HL-60/S4 treated with retinoic acid at 250 ng/mL for 4 days and 3 days (cell line): ENCODE data around the gene DBNDD2.

ENCODE experiments used
- in situ Hi-C: fragments of 300-500 bp; cut with MboI; formaldehyde crosslinking; loops from 2 replicates; pipeline ENCODE4 v1.7.0; 2022; ENCODE audit warnings: low sequenced_read_pairs

The DBNDD2 gene

DNA sequence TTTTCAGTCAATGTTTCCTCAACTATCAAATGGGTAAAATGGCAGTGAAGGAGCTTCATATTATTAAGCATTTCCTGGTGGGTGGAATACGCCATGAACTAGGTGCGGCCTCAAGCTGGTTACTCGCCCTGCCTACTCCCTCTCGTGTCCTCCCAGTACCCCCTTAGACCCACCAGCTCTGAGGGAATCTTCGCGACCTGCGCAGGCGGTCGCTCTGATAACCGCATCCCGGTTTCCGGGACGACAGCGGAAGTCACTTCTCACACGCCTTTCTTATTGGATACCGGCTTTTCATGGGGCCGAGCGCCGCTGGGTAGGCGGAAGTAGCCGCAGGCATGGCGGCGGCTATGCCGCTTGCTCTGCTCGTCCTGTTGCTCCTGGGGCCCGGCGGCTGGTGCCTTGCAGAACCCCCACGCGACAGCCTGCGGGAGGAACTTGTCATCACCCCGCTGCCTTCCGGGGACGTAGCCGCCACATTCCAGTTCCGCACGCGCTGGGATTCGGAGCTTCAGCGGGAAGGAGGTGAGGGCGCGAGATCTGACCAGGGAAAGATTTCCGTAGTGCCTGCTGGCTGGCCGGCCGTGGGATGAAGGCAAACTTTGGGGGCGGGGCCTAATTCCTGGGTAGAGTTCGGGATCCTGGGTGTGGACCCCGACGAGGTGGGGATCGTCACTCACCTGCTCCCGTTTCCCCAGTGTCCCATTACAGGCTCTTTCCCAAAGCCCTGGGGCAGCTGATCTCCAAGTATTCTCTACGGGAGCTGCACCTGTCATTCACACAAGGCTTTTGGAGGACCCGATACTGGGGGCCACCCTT lies 7.9 kb downstream of the DBNDD2 start, which contains the start of gene PIGT:
Gene PIGT (plus strand): TSS at position 320 of the 816 bp plus-strand sequence. CDS start 16 bp downstream, at position 336.
- in situ Hi-C loops, result no loop called here

DNA sequence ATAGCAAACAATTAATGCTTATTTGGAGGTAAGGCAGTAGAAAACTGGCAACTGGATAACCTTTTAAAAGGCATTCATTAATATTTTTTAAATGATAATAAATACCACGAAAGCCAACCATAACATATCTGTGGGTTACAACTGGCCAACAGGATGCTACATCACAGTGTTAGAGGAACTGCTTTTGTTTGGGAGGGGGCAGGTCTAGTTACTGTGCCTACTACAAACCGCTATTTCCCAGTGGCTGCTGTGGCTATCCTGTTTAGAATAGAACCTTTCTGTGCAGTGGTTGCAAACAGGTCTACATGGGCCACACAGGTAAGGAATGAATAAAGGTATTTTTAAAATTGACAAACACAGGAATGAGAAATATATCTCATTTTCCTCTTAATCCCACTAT lies 8.8 kb downstream of the DBNDD2 start:
- in situ Hi-C loops, result no loop called here

DNA sequence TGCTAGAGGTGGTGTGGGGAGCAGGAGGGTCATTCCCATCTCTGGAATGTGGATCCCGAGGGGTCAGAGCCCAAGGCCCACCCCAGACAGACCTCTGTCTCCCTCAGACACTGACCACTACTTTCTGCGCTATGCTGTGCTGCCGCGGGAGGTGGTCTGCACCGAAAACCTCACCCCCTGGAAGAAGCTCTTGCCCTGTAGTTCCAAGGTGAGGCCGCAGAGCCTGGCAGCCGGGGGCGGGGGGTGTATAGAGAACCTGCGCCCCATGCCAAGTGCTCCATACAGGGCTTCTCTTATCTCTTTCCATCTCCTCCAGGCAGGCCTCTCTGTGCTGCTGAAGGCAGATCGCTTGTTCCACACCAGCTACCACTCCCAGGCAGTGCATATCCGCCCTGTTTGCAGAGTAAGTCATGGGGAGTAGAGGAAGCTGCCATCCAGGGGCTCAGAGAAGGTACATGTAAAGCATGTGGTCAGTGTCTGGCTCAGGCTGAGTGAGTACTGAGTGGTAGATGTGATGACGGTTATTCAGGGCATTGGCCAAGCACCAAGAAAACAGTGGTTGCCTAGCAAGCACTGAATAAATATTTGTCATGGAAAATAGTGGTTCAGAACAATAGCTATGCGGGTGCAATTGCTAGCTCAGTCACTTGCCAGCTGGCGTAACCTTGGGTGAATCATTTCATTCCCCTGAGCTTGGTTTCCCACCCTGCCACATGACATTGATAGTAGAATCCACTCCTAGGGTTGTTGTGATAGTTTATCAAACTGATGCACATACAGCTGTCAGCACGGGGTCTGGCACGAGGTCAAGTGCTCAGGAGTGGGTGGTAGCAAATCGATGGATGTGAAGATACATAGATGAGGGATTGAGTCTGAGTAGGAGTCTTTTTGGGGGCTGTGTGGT lies 11.4 kb downstream of the DBNDD2 start:
- in situ Hi-C loops, result no loop called here

DNA sequence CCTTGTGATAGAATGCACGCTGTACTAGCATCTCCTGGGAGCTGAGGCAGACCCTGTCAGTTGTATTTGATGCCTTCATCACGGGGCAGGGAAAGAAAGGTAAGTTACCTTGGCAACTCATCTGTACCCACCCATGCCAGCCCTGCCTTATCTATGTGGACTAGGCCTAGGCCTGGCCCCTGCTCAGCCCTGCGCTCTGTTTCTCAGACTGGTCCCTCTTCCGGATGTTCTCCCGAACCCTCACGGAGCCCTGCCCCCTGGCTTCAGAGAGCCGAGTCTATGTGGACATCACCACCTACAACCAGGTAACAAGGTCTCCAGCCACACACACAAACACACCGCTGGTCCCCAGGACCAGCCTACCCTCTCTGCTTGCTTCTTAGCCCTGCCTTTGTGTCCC lies 12.0 kb downstream of the DBNDD2 start:
- in situ Hi-C loops, result no loop called here

DNA sequence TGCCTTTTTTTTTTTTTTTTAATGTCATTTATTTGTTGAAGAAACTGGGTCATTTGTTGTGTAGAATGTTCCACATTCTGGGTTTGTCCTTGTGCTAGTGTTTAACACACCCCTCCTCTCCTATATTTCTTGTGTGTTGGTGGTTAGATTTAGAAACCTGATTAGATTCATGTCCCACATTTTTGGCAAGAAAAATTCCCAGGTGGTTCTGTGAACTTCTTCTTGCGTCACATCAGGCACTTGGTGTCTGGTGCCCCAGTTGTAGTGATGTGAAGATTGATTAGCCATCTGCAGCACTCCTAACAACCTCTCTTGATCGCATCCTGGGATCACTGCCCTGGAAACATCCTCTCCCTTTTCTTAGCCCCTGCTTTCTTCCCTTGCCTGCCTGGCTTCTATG lies 15.6 kb downstream of the DBNDD2 start:
- in situ Hi-C loops, result no loop called here

DNA sequence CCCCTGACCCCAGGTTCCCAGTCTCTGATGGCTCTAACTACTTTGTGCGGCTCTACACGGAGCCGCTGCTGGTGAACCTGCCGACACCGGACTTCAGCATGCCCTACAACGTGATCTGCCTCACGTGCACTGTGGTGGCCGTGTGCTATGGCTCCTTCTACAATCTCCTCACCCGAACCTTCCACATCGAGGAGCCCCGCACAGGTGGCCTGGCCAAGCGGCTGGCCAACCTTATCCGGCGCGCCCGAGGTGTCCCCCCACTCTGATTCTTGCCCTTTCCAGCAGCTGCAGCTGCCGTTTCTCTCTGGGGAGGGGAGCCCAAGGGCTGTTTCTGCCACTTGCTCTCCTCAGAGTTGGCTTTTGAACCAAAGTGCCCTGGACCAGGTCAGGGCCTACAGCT lies 17.5 kb downstream of the DBNDD2 start:
- in situ Hi-C loops, result no loop called here

DNA sequence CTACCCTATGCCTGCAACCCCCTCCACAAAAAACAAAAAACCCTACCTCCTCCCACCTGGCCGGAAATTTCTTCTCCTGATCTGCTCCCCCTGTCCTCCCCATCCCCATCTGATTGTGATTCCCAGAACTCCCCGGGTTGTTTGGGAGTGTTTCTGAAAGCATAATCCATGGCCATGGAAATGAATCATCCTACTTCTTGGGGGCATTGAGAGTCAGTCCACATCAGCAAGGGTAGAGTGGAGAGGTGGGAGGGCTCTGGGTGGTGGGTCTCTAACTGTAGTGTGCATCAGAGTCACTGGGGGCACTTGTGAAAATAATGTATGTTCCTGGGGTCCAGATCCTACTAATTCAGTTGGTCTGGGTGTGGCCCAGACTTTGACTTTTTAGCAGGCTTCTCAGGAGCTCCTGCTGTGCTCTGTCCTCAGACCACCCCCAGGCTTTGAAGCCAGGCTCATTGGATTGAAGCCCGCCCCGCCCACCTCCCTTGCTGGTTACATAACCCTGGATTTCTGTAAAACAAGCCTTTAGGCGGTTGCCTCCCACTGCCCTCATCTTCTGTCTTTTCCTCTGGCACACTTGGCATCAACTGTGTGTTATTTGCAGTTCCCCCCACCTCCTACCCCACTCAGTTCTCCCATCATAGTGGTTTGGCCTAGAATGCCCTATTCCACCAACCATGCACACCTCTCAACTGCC lies 18.4 kb downstream of the DBNDD2 start:
- in situ Hi-C loops, result no loop called here

DNA sequence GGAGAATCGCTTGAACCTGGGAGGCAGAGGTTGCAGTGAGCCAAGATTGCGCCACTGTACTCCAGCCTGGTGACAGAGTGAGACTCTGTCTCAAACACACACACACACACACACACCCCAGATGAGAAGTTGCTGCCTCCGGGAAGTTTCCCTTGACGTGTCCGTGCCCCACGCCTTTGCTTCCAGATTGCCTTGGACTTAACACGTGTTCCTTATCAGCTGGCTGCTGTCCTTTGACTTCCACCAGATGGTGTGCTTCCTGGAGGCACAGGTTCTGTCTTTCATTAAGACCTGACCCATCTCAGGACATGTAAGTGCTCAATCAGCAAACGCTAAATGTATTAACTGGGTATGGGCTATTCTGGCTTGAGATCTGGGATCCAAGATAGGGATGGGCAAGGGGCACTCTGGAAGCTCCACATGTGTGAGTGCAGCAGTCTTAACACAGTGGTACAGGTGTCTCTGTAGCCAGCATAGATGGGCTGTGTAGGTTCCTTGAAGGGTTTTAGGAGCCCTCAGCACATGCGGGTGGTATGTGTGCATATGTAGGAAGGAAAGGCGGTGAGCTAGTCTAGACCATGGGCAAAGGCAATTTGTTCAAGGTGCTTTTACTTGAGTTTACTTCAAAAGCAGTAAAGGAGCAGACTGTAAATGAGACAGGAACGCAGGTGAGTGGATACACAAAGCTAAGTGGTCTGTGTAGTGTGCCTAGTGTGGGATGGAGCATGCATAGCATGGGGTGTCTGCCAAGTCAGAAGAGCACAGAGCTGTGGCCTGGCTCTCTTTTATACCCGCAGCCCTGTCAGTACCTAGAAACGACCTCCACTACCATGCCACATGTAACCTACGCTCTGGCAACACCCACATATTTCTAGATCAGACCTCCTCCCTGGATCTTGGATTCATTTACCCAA lies 19.4 kb downstream of the DBNDD2 start:
- in situ Hi-C loops, result no loop called here

DNA sequence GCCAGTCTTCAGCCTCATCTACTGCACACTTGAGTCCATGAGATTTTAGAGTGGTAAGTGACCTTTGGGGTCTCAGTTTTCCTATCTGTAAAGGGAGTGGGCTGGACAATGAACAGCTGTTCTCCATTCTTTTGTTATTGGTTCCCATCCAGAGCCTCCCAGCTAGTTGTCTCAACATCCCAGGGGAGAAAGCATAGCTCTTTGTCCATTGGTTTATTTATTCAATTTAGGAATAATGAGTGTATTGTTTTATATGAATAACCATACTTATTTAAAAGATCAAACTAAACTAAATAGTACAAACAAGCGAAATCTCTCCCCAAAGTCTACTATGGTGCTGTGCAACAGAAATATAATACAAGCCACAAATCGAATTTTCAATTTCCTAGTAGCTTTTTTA lies 21.5 kb downstream of the DBNDD2 start:
- in situ Hi-C loops, result no loop called here

DNA sequence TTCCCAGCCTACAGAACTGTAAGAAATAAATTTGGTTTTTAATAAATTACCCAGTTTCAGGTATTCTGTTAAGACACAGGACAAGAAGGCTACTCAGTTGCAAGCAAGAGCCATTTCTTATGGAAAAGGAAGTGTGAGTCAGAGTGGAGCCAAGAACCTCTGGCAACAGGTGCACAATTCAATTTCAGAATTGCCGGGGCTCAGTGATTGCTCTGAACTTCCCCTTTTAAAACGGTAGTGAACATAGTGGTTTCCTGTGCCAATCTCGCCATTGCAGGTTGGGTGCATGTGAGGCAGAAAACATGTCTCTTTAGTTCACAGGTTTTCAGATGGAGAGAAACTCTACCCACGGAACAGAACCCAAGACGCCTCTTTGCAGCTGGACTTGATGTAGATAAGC lies 24.2 kb downstream of the DBNDD2 start:
- in situ Hi-C loops, result no loop called here

DNA sequence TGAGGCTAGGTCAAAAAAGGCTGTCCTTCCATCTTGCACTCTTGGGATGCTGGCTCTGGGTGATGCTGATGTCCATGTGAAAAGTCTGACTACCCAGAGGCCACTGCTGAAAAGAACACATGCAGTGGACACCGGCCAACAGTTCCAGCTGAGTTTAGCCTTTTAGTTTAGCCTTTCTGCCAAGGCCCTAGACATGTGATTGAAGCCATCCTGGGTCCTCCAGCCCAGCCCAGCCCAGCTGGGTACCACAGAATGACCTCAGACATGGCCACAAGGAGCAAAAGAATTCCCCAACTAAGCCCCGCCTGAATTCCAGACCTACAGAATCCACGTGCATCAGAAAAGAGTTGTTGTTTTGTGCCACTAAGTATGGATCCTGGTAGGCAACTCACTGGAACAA lies 25.2 kb downstream of the DBNDD2 start:
- in situ Hi-C loops, result no loop called here

DNA sequence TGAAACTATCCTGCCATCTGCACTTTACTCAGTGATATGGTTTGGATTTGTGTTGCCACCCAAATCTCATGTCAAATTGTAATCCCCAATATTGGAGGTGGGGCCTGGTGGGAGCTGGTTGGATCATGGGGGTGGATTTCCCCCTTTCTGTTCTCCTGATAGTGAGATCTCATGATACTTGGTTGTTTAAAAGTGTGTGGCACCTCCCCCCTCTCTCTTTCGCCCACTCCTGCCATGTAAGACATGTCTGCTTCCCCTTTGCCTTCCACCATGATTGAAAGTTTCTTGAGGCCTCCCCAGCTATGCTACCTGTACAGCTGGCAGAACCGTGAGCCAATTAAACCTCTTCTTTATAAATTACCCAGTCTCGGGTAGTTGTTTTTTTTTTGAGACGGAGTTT lies 25.9 kb downstream of the DBNDD2 start:
- in situ Hi-C loops, result no loop called here

DNA sequence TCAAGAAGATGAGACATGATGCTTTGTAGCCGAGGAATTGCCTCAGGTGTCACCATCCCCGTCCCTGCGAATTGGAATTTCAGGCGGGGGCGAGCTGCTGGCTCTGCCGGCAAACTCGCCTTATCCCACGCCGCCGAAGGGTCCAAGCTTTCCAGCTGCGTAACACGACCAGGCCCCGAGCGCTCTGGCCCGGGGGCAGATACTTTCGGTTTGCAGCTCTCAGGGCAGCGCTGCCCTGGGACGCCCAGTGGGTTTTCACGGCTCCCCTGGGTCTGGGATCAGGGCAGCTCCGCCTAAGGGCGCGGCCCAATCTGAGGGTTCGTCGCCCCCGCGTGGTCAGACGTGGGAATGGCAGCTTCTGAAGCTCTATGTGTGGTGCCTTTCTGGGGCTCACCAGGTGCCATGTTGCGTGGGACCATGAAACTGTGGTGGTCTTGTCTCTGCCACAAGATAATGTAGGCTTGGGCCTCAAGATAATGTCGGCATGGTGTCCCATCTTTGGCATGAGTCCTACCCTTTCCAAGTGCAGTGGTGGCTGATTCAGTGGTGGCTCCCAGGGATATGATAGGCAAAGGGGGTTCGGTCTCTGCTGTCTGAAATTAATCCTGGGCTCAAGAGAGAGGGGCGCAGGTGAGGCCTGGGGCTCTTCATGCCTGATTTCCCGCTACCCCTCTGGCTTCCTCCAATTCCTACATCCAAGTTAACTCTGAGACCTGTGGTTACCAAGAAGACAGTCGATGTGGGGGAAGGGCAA lies 28.8 kb downstream of the DBNDD2 start:
- in situ Hi-C loops, result no loop called here

DNA sequence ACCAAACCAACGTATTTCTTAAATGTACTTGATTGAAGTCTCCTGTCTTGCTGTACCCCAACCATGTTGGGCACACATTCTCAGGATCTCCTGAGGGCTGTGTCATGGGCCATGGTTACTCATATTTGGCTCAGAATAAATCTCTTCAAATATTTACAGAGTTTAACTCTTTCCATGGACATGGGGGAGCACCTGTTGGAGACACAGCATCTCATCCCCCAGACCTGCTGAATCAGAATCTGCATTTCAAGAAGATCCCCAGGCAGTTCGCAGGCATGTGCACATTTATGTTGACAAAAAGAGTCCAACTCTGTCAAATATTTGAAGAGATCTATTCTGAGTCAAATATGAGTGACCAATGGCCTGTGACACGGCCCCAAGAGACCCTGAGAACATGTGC lies 32.3 kb downstream of the DBNDD2 start:
- in situ Hi-C loops, result no loop called here

DNA sequence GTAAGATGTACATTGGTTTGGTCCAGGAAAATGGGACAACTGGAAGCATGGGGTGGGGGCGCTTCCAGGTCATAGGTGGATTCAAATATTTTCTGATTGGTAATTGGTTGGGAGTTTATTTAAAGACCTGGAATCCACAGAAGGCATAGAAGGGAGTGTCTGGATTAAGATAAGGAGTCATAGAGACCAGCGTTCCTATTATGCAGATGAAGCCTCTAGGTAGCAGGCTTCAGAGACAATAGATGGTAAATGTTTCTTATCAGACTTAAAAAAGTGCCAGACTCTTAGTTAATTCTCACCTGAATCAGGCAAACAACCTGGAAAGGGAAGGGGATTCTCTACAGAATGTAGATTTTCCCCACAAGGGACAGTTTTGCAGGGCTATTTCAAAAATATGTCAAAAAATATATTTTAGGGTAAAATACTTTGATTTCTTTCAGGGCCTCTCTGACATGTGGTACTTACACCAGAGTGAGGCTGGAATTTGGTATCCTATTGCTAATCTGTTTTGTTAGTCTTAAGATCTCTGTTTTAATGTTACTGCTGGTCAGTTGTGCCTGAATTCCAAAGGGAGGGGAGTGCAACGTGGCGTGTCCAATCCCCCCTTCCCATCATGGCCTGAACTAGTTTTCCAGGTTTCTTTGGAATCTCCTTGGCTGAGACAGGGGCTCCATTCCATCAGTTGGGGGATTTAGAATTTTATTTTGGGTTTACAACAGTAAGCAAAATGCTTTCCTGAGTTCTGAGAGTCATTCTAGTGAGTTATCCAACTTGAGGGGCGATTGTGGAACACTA lies 33.0 kb downstream of the DBNDD2 start:
- in situ Hi-C loops, result no loop called here

DNA sequence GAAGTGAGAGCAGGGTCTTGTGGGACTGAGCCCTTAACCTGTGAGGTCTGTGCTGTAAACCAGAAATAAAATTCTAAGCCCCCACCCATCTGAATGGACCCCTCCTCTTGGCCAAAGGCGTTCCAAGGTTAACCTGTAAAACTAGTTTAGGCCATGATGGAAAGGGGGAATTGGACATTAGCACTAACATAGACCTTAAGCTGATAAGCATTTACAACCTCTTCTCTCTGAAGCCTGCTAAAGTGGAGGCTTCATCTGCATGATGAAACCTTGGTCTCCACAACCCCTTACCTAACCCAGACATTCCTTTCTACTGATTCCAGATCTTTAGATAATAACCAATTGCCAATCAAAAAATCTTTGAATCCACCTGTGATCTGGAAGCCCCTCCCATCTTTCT lies 33.7 kb downstream of the DBNDD2 start:
- in situ Hi-C loops, result no loop called here

DNA sequence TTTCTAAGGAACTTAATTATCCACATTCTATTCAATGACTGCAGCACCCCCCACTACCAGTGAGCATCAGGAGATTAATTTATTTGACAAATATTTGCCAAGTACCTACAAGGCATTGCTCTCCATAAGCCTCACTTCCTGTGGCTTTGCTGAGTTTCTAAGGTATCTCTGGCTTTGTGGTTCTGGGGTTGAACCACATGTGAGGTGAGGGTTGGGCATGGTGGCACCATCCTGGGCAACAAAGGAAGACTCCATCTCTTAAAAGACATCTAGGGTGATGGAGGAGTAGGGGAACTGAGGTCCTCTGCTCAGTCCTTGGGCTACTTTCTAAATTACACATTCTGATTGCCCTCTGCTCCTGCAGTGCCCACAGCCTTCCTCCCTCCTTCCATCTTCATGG lies 36.0 kb downstream of the DBNDD2 start:
- in situ Hi-C loops, result no loop called here

DNA sequence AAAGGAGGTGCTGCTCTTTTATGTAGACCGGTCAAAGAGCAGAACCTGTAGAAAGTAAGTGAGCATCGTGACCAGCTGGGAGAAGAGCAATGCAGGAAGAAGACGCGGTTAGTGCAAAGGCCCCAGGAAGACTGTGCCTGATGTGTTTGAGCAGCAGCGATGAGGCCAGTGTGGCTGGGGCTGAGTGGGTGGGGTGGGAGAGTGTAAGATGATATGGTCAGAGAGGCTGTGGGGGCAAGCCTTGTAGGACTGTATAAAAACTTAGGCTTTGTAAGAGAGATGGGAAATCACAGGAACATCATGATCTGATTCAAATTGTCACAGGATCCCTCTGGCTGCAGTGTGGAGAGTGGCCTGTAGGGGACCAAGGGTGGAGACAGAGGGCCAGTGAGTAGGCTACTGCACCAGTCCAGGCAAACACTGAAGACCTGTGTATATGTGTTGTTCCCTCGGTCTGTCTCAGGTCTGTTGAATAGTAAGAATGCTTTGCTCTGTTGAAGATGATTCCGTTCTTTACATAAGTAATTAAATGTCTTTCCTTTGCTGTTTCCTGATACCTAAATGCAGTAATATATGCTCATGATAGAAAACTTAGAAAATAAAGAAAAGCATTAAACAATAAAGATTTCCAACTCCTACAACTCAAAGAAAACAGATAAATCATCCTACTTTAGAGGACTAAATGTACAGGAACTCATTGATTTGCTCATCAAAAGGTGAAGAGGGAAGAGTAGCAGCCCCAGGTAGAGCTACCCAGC lies 37.9 kb downstream of the DBNDD2 start:
- in situ Hi-C loops, result no loop called here
